ENCODE measurements around the gene DYNLT4. TPM values are rescaled to one million over a fixed set of nuclear protein-coding genes. Genes with fewer than 3 reads are reported as not detected.

DYNLT4 gene
- total RNA-seq, 1 experiment from 2014 or later = 0.31 TPM

DNA sequence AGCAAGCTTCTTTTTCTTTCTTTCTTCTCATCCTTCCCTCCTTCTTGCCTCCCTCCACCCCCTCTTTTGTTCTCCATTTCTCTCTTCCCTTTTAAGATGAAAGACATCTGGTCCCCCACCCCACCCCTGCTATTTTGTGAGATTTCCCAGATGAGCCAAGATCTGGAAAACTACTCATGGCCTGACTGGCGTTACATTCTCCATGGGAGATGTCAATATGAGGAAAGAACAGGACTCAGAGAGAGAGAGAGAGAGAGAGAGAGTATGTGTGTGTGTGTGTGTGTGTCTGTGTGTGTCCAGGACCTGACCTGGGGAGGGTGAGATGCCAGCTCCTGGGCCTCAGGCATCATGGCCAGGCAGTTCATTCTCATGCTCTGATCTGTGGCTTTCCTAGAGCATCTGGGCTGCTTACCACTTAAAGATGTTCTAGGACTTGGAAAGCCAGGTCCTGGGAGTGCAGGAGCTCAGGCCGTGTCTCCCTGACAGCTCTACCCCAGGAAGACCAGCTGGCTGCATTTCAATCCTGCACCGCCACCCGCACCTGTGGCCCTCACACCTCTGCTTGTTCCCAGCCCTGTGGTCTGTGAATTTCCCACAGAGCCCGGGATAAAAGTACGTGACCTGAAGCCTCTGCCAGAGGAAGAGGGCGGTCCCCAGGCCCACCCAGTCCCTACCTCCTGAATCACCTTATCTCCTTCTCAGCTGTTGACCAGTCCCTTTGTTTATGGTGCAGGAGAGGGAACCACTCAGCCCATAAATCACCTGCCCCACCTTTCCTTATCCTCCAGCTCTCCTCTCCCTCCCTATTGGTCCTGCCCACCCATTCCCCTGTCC is 16.0 kb downstream of the DYNLT4 start (continued):
- TF ChIP-seq, protein P1, sequence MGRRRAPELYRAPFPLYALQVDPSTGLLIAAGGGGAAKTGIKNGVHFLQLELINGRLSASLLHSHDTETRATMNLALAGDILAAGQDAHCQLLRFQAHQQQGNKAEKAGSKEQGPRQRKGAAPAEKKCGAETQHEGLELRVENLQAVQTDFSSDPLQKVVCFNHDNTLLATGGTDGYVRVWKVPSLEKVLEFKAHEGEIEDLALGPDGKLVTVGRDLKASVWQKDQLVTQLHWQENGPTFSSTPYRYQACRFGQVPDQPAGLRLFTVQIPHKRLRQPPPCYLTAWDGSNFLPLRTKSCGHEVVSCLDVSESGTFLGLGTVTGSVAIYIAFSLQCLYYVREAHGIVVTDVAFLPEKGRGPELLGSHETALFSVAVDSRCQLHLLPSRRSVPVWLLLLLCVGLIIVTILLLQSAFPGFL (CRISPR knock-in tag; IDR thresholded peaks at IDR 0.05; ENCODE audit: borderline replicate concordance) = no peak
- no peak for TF ChIP-seq OVOL2 (CRISPR knock-in tag; IDR thresholded peaks at IDR 0.05; ENCODE audit: borderline replicate concordance)
- TF ChIP-seq, protein P2, sequence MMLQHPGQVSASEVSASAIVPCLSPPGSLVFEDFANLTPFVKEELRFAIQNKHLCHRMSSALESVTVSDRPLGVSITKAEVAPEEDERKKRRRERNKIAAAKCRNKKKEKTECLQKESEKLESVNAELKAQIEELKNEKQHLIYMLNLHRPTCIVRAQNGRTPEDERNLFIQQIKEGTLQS (CRISPR knock-in tag; conservative IDR thresholded peaks at IDR 0.05) = no peak
- no peak for TF ChIP-seq ZBTB21 (CRISPR knock-in tag; IDR thresholded peaks at IDR 0.05; ENCODE audit: borderline replicate concordance)
- TF ChIP-seq, protein P3, sequence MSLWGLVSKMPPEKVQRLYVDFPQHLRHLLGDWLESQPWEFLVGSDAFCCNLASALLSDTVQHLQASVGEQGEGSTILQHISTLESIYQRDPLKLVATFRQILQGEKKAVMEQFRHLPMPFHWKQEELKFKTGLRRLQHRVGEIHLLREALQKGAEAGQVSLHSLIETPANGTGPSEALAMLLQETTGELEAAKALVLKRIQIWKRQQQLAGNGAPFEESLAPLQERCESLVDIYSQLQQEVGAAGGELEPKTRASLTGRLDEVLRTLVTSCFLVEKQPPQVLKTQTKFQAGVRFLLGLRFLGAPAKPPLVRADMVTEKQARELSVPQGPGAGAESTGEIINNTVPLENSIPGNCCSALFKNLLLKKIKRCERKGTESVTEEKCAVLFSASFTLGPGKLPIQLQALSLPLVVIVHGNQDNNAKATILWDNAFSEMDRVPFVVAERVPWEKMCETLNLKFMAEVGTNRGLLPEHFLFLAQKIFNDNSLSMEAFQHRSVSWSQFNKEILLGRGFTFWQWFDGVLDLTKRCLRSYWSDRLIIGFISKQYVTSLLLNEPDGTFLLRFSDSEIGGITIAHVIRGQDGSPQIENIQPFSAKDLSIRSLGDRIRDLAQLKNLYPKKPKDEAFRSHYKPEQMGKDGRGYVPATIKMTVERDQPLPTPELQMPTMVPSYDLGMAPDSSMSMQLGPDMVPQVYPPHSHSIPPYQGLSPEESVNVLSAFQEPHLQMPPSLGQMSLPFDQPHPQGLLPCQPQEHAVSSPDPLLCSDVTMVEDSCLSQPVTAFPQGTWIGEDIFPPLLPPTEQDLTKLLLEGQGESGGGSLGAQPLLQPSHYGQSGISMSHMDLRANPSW (CRISPR knock-in tag; conservative IDR thresholded peaks at IDR 0.05; ENCODE audit: low read depth) = no peak
- no peak for TF ChIP-seq JAZF1 (CRISPR knock-in tag; IDR thresholded peaks at IDR 0.05)
- TF ChIP-seq, protein P4, sequence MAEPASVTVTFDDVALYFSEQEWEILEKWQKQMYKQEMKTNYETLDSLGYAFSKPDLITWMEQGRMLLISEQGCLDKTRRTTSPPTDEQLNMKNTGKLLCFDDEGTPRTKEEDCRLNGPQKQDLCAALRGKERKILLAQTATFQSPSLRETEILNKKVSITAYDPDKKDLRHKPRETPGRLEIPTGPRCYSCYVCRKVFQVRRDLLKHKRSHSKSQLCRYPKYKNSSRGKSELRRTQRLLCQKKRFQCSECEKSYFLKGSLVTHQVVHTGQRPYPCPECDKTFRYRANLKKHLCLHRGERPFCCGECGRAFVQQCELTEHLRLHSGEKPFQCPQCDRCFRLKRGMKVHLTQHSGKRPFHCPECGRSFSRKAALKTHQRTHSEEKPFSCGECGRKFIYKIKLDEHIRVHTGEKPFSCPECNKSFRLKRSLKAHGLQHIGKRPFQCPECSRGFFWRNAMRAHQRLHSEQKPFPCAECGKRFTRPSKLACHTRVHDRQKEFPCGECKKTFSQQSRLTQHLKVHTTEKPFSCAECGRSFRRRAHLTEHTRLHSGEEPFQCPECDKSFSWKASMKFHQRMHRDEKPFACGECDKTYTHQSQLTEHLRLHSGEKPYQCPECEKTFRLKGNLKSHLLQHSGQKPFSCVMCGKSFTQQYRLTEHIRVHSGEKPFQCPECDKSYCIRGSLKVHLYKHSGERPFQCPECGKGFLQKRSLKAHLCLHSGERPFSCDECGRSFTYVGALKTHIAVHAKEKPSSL (CRISPR knock-in tag; conservative IDR thresholded peaks at IDR 0.05) = no peak
- no peak for TF ChIP-seq NR1H2 (CRISPR knock-in tag; IDR thresholded peaks at IDR 0.05)
- no peak for TF ChIP-seq RELA (CRISPR knock-in tag; IDR thresholded peaks at IDR 0.05; ENCODE audit: borderline replicate concordance)

DNA sequence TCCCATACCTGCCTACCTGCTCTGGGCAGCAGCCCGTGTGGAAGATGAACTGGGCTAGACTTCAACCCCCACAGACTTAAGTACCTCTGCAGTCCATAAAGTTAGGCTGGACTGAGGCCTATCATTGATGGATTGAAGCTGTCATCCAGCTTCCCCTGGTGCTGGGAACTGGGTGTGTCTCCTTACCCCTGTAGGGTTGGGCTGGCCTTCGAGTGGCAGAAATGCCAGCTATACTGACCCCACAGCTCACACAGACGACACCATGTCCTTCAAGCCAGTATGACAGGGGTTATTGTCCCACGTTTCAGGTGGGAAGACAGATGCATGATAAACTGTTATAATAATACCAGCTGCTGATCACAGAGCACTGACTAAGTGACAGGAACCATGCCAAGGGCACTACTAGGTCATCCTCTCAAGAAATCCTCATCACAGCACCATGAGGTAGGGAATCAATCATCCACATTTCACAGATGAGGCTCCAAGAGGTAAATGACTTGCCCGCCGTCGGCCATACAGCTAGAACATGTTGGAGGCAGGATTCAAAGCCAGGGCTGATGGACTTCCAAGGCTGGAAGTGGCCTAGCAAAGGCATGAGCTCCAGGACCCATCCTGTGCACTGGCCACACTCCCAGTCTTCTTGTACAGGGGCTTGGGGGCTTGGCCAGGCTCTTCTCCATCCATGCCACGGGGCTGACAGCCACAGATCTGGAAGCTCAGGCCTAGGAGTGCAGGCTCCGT is 18.9 kb downstream of the DYNLT4 start, which contains the start of gene BEST4:
TSS of gene BEST4 (minus strand) at position 51 of the 741 bp plus-strand sequence. CDS start 465 bp downstream, outside the sequence.
- Mint-ChIP-seq H3K36me3 (no peaks in the 10 kb centered on the region), H3K27me3 (ENCODE audit: low read depth) (peaks cover 12% of the 10 kb centered on the region), H3K4me3 (0 out of 2 replicates have a peak within 1 kb of the TSS, but pooled peaks have one; percentile 3), H3K4me1 (peaks cover 38% of the 10 kb centered on the region), H3K27ac (no peak within 1 kb of the TSS), H3K9me3 (no peaks in the 10 kb centered on the region)
- ChIA-PET CTCF (interaction anchor here (0.7 to 3.7 kb wide), 4 partner anchors 12 to 46 kb away, joined by 4 to 20 read pairs (median 6); partner anchors contain the start of genes BTBD19, DYNLT4, PLK3 and RPS8), POLR2A (interaction anchor here (0.6 to 1.9 kb wide), 2 partner anchors 31 to 210 kb away, joined by 4 to 6 read pairs; no protein-coding TSS in a partner anchor)
- ATAC-seq = no peak
- no peak for DNase-seq (ENCODE audit: low spot score)
- TF ChIP-seq TCF7 (CRISPR knock-in tag; IDR thresholded peaks at IDR 0.05; ENCODE audit: low read depth) (no peak), CBFB (CRISPR knock-in tag; IDR thresholded peaks at IDR 0.05; ENCODE audit: low read depth) (no peak), CREB1 (CRISPR knock-in tag; IDR thresholded peaks at IDR 0.05) (no peak), ZNF121 (CRISPR knock-in tag; IDR thresholded peaks at IDR 0.05) (no peak), EMX1 (CRISPR knock-in tag; IDR thresholded peaks at IDR 0.05) (no peak), GTF2I (CRISPR knock-in tag; conservative IDR thresholded peaks at IDR 0.05) (no peak), MLX (CRISPR knock-in tag; IDR thresholded peaks at IDR 0.05) (no peak)
- TF ChIP-seq, protein P5, sequence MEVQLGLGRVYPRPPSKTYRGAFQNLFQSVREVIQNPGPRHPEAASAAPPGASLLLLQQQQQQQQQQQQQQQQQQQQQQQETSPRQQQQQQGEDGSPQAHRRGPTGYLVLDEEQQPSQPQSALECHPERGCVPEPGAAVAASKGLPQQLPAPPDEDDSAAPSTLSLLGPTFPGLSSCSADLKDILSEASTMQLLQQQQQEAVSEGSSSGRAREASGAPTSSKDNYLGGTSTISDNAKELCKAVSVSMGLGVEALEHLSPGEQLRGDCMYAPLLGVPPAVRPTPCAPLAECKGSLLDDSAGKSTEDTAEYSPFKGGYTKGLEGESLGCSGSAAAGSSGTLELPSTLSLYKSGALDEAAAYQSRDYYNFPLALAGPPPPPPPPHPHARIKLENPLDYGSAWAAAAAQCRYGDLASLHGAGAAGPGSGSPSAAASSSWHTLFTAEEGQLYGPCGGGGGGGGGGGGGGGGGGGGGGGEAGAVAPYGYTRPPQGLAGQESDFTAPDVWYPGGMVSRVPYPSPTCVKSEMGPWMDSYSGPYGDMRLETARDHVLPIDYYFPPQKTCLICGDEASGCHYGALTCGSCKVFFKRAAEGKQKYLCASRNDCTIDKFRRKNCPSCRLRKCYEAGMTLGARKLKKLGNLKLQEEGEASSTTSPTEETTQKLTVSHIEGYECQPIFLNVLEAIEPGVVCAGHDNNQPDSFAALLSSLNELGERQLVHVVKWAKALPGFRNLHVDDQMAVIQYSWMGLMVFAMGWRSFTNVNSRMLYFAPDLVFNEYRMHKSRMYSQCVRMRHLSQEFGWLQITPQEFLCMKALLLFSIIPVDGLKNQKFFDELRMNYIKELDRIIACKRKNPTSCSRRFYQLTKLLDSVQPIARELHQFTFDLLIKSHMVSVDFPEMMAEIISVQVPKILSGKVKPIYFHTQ (CRISPR knock-in tag; IDR thresholded peaks at IDR 0.05) = no peak
- TF ChIP-seq, protein P6, sequence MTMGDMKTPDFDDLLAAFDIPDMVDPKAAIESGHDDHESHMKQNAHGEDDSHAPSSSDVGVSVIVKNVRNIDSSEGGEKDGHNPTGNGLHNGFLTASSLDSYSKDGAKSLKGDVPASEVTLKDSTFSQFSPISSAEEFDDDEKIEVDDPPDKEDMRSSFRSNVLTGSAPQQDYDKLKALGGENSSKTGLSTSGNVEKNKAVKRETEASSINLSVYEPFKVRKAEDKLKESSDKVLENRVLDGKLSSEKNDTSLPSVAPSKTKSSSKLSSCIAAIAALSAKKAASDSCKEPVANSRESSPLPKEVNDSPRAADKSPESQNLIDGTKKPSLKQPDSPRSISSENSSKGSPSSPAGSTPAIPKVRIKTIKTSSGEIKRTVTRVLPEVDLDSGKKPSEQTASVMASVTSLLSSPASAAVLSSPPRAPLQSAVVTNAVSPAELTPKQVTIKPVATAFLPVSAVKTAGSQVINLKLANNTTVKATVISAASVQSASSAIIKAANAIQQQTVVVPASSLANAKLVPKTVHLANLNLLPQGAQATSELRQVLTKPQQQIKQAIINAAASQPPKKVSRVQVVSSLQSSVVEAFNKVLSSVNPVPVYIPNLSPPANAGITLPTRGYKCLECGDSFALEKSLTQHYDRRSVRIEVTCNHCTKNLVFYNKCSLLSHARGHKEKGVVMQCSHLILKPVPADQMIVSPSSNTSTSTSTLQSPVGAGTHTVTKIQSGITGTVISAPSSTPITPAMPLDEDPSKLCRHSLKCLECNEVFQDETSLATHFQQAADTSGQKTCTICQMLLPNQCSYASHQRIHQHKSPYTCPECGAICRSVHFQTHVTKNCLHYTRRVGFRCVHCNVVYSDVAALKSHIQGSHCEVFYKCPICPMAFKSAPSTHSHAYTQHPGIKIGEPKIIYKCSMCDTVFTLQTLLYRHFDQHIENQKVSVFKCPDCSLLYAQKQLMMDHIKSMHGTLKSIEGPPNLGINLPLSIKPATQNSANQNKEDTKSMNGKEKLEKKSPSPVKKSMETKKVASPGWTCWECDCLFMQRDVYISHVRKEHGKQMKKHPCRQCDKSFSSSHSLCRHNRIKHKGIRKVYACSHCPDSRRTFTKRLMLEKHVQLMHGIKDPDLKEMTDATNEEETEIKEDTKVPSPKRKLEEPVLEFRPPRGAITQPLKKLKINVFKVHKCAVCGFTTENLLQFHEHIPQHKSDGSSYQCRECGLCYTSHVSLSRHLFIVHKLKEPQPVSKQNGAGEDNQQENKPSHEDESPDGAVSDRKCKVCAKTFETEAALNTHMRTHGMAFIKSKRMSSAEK (CRISPR knock-in tag; IDR thresholded peaks at IDR 0.05; ENCODE audit: borderline replicate concordance) = no peak

Data from WTC11 (cell line).